ENCODE data around the gene PPP1R15B.

PPP1R15B gene

GRCh38 chr1:204408074-204408507, 3.5 kb downstream of the PPP1R15B start:
- no peak for DNase-seq (ENCODE audit: insufficient read length, low spot score)
- TF ChIP-seq CTCF (IDR thresholded peaks at IDR 0.05; ENCODE audit: insufficient read depth, missing control alignments): no peak
- FAIRE-seq: peak; percentile 46

- FAIRE-seq: no peak
- no peak for TF ChIP-seq CTCF (IDR thresholded peaks at IDR 0.05; ENCODE audit: insufficient read depth, missing control alignments)
- no peak for DNase-seq (ENCODE audit: insufficient read length, low spot score)
These were observed 4.2 kb downstream of the PPP1R15B start for GRCh38 chr1:204407295-204407971.

DNA sequence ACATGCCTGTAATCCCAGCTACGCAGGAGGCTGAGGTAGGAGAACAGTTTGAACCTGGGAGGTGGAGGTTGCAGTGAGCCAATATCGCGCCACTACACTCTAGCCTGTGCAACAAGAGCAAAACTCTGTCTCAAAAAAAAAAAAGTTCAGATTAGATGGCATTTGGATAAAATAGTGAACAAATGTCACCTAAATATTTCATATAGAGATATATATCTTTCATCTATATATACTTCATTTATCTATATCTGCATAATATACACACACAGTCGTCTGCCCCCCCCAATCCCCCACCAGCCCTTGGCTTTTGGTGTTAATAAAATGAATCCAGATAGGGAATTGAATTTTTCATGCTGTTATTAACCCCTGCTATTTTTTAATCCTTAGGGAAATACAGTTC, 5.0 kb downstream of the PPP1R15B start:
- FAIRE-seq: no peak

GRCh38 chr1:204405988-204406387, 5.6 kb downstream of the PPP1R15B start:
- TF ChIP-seq CTCF (IDR thresholded peaks at IDR 0.05; ENCODE audit: insufficient read depth, missing control alignments): no peak
- DNase-seq (ENCODE audit: insufficient read length, low spot score) (no peak), FAIRE-seq (peak; percentile 56)

More for the DNA sequence above, 5.0 kb downstream of the PPP1R15B start:
- no peak for TF ChIP-seq CTCF (IDR thresholded peaks at IDR 0.05; ENCODE audit: insufficient read depth, missing control alignments)
- no peak for DNase-seq (ENCODE audit: insufficient read length, low spot score)

- FAIRE-seq (peak; percentile 83), DNase-seq (ENCODE audit: insufficient read length, low spot score) (no peak)
- TF ChIP-seq CTCF (IDR thresholded peaks at IDR 0.05; ENCODE audit: insufficient read depth, missing control alignments): no peak
These were observed 7.0 kb downstream of the PPP1R15B start for GRCh38 chr1:204404629-204405028.

- FAIRE-seq: no peak
- TF ChIP-seq CTCF (IDR thresholded peaks at IDR 0.05; ENCODE audit: insufficient read depth, missing control alignments): no peak
- no peak for DNase-seq (ENCODE audit: insufficient read length, low spot score)
These were observed 9.2 kb downstream of the PPP1R15B start for GRCh38 chr1:204402391-204402790.

GRCh38 chr1:204401730-204402129, 9.9 kb downstream of the PPP1R15B start:
- no peak for TF ChIP-seq CTCF (IDR thresholded peaks at IDR 0.05; ENCODE audit: insufficient read depth, missing control alignments)
- FAIRE-seq: no peak
- no peak for DNase-seq (ENCODE audit: insufficient read length, low spot score)
